ENCODE measurements around the gene DNAJB11.

DNA sequence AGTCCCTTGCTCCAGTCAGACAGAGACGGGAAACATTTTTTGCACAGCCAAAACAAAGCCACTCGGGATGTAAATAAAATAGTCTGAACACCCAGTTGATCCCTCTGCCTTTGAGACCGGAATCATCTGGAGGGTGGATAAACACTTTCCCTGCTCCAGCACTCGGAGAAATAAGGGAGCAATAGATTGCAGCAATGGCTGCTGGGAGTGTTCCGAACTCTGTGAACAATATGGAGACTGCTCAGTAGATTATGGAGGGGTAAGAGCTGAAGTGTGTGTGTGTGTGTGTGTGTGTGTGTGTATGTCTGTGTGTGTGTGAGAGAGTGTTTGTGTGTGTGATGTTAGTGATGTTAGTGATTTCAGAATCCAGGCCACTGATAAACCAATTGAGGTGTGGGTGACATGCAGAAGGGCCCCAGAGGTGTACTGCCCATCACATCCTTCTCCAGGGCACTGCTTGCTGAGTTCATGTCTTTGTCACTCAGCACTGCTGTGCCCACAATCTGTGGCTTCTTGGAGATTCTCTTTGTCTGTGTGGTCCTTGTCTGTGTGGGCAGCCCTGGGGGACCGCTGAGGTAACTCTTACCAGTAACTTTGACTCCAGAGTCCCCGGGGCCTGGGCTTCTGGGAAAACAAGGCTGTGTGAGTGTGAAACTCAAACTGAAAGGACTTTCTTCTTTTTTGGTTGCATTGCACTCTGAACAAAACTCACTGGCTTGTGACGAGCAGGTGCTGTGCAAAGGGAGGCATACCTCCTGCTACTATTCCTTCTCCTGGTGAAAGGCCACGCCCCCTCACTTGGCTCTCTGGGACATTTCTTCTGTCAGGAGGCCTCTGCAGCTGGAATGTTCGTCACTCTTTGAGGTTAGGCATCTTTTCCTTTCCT is 49.3 kb upstream of the DNAJB11 start:
- TF ChIP-seq, protein P1, sequence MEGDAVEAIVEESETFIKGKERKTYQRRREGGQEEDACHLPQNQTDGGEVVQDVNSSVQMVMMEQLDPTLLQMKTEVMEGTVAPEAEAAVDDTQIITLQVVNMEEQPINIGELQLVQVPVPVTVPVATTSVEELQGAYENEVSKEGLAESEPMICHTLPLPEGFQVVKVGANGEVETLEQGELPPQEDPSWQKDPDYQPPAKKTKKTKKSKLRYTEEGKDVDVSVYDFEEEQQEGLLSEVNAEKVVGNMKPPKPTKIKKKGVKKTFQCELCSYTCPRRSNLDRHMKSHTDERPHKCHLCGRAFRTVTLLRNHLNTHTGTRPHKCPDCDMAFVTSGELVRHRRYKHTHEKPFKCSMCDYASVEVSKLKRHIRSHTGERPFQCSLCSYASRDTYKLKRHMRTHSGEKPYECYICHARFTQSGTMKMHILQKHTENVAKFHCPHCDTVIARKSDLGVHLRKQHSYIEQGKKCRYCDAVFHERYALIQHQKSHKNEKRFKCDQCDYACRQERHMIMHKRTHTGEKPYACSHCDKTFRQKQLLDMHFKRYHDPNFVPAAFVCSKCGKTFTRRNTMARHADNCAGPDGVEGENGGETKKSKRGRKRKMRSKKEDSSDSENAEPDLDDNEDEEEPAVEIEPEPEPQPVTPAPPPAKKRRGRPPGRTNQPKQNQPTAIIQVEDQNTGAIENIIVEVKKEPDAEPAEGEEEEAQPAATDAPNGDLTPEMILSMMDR (IDR thresholded peaks at IDR 0.05; ENCODE audit: low read depth, low read length, poor library complexity, severe bottlenecking): no peak
- no peak for TF ChIP-seq EZH2phosphoT487 (IDR thresholded peaks at IDR 0.05; ENCODE audit: borderline replicate concordance, low read length)
